Measurements from ENCODE around the gene PARL. TPM values are rescaled to one million over a fixed set of nuclear protein-coding genes. Genes with fewer than 3 reads are reported as not detected.

Gene PARL
- total RNA-seq, 1 donor from 2014 or later, result 47.8 TPM

GRCh38 chr3:183873914-183874313, 10.8 kb downstream of the PARL start:
- Mint-ChIP-seq H3K9me3 (no peaks in the 10 kb centered on the region), H3K4me1 (no peaks in the 10 kb centered on the region), H3K4me3 (no peak overlapping the region), H3K27ac (no peak overlapping the region), H3K27me3 (ENCODE audit: low read depth) (no peaks in the 10 kb centered on the region), H3K36me3 (peaks cover 8% of the 10 kb centered on the region)
- DNase-seq (ENCODE audit: low spot score in 2 of 2, unreplicated experiment in 2 of 2), result no peak
- TF ChIP-seq, protein P1, sequence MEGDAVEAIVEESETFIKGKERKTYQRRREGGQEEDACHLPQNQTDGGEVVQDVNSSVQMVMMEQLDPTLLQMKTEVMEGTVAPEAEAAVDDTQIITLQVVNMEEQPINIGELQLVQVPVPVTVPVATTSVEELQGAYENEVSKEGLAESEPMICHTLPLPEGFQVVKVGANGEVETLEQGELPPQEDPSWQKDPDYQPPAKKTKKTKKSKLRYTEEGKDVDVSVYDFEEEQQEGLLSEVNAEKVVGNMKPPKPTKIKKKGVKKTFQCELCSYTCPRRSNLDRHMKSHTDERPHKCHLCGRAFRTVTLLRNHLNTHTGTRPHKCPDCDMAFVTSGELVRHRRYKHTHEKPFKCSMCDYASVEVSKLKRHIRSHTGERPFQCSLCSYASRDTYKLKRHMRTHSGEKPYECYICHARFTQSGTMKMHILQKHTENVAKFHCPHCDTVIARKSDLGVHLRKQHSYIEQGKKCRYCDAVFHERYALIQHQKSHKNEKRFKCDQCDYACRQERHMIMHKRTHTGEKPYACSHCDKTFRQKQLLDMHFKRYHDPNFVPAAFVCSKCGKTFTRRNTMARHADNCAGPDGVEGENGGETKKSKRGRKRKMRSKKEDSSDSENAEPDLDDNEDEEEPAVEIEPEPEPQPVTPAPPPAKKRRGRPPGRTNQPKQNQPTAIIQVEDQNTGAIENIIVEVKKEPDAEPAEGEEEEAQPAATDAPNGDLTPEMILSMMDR (IDR thresholded peaks at IDR 0.05; ENCODE audit: unreplicated experiment), result no peak

DNA sequence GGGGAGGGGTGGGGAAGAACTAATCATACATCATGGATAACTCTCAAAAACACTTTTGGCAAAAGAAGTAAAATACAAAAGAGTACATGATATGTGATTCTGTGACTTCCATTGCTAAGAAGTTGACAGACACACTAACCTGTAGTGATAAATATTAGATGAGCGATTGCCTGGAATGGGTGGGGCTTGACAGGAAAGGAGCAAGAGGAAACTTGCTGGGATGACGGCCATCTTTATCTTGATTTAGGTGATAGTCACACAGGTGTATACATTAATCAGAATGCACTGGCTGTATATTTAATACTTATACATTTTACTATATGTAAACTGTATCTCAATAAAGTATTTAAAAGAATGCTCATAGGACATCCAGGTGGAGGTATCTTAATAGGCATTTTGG, 13.1 kb downstream of the PARL start:
- DNase-seq (ENCODE audit: low spot score in 2 of 2, unreplicated experiment in 2 of 2), result no peak
- Mint-ChIP-seq H3K27me3 (ENCODE audit: low read depth) (no peaks in the 10 kb centered on the region), H3K4me3 (no peak overlapping the region), H3K27ac (no peak overlapping the region), H3K4me1 (no peaks in the 10 kb centered on the region), H3K36me3 (peaks cover under 1% of the 10 kb centered on the region), H3K9me3 (no peaks in the 10 kb centered on the region)
- TF ChIP-seq, protein P1 (IDR thresholded peaks at IDR 0.05; ENCODE audit: unreplicated experiment), result no peak

DNA sequence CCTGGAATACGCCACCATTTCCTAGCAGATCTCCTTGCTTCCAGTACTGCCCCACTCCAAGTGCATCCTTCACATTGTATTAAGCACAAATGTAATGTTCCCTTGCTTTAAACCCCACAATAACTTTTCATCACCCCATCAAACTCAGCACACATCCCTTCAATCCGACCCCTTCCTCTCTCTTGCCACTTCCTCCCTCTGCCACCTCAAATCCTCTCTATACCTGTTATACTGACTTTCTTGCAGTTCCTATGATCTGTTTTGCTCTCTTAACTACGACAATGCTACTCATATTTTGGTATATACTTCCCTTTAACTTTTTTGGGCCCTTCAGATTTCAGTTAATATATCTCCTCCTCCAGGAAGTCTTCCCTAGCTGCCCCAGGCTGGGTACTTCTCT, 14.1 kb downstream of the PARL start:
- TF ChIP-seq, protein P1 (IDR thresholded peaks at IDR 0.05; ENCODE audit: unreplicated experiment), result no peak
- Mint-ChIP-seq H3K4me3 (no peak overlapping the region), H3K9me3 (no peaks in the 10 kb centered on the region), H3K36me3 (peaks cover 7% of the 10 kb centered on the region), H3K27ac (no peak overlapping the region), H3K4me1 (no peaks in the 10 kb centered on the region), H3K27me3 (ENCODE audit: low read depth) (no peaks in the 10 kb centered on the region)
- no peak for DNase-seq (ENCODE audit: low spot score in 2 of 2, unreplicated experiment in 2 of 2)

- no peak for DNase-seq (ENCODE audit: low spot score in 2 of 2, unreplicated experiment in 2 of 2)
- no peak overlapping the region for H3K4me3 Mint-ChIP-seq
- H3K27me3 Mint-ChIP-seq (ENCODE audit: low read depth), result no peaks in the 10 kb centered on the region
- H3K9me3 Mint-ChIP-seq, result no peaks in the 10 kb centered on the region
- H3K36me3 Mint-ChIP-seq, result peaks cover 19% of the 10 kb centered on the region
- no peak overlapping the region for H3K27ac Mint-ChIP-seq
- TF ChIP-seq, protein P1 (IDR thresholded peaks at IDR 0.05; ENCODE audit: unreplicated experiment), result no peak
- no peaks in the 10 kb centered on the region for H3K4me1 Mint-ChIP-seq
Measured at GRCh38 chr3:183868796-183869195, 15.9 kb downstream of the PARL start.

DNA sequence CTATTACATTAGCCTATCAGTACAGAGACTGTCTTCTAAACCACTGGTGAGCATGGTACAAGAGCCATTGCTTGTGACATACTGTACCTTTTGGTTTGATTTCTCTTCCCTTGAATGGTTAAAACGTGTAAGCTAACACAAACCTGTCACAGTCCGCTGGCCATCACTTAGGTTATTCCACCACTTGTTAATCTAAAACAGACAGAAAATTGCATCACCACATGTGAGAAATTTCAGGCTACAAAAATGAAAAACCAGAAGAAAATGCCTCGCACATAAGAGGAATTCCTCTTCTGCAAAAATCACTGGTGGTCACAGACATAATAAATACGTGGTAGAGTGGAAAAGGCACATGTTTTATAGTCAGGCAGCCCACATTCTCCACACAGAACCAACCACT, 22.1 kb downstream of the PARL start:
- TF ChIP-seq, protein P1 (IDR thresholded peaks at IDR 0.05; ENCODE audit: unreplicated experiment), result no peak
- Mint-ChIP-seq H3K4me1 (peaks cover 5% of the 10 kb centered on the region), H3K36me3 (peaks cover 44% of the 10 kb centered on the region), H3K27me3 (ENCODE audit: low read depth) (no peaks in the 10 kb centered on the region), H3K27ac (no peak overlapping the region), H3K9me3 (no peaks in the 10 kb centered on the region), H3K4me3 (no peak overlapping the region)
- DNase-seq (ENCODE audit: low spot score in 2 of 2, unreplicated experiment in 2 of 2), result no peak

- Mint-ChIP-seq H3K27ac (no peak overlapping the region), H3K9me3 (peaks cover 7% of the 10 kb centered on the region), H3K4me1 (peaks cover 5% of the 10 kb centered on the region), H3K4me3 (no peak overlapping the region), H3K27me3 (ENCODE audit: low read depth) (no peaks in the 10 kb centered on the region), H3K36me3 (peaks cover 54% of the 10 kb centered on the region)
- DNase-seq (ENCODE audit: low spot score in 2 of 2, unreplicated experiment in 2 of 2), result no peak
- TF ChIP-seq, protein P1 (IDR thresholded peaks at IDR 0.05; ENCODE audit: unreplicated experiment), result no peak
Measured at GRCh38 chr3:183857863-183858262, 26.8 kb downstream of the PARL start.
